GM12801 (cell line): ENCODE measurements around the gene TOX2.

ENCODE experiments used
- CTCF ChIP-seq: IDR thresholded peaks from one replicate; pipeline ENCODE4 v1.5.1; 2011; ENCODE audit warnings: control low read depth; ENCODE audit not compliant: insufficient read length; ENCODE audit errors: extremely low read depth

The TOX2 gene

GRCh38 chr20:44023515-44024371, 109.1 kb downstream of the TOX2 start:
- TF ChIP-seq CTCF: no peak

GRCh38 chr20:44024820-44025580, 110.3 kb downstream of the TOX2 start:
- no peak for TF ChIP-seq CTCF

- TF ChIP-seq CTCF: no peak
These were observed 111.1 kb downstream of the TOX2 start for GRCh38 chr20:44025756-44026155.

GRCh38 chr20:44026647-44027342, 112.1 kb downstream of the TOX2 start:
- no peak for TF ChIP-seq CTCF

- TF ChIP-seq CTCF: no peak
These were observed 112.8 kb downstream of the TOX2 start for GRCh38 chr20:44027343-44028002.

GRCh38 chr20:44028003-44028730, 113.5 kb downstream of the TOX2 start:
- TF ChIP-seq CTCF: no peak
